Fibroblast of peridontal ligament (primary cell): Measurements from ENCODE around the gene JAML.

Source experiments
- DNase-seq: peaks from one replicate; pipeline ENCODE4 v3.0.0-alpha.2; 2010; ENCODE audit errors: extremely low read depth

Gene JAML

DNA sequence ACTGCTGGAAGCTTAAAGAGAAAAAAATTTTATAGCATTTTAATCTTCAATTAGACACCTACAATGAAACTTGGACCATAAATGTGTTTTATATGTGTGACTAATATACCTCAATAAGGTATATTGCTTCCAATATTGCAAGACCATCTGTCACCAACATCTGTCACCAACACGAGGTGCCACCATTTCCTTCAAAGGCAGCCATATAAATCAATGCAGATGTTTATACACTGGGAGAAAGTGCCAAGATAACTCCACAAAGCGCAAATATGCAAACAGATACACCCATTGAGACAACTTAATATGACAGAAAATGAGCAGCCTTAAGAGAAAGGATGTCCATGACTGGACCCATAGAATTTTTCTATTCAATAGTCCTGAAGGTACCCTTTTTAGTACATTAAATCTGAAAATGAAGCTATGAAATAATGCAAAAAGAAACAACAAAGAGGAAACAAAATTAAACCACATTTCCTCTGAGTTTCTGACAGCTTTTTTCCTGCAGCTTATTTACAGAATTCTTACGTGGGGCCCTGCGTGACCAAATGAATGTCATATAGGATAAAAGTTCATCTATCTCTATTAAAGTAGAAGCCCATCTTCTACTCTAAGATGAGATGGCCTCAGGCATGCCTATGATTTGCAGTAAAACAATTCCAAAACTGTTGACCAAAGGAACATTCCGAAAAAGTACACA lies 14.8 kb upstream of the JAML start:
- no peak for DNase-seq

DNA sequence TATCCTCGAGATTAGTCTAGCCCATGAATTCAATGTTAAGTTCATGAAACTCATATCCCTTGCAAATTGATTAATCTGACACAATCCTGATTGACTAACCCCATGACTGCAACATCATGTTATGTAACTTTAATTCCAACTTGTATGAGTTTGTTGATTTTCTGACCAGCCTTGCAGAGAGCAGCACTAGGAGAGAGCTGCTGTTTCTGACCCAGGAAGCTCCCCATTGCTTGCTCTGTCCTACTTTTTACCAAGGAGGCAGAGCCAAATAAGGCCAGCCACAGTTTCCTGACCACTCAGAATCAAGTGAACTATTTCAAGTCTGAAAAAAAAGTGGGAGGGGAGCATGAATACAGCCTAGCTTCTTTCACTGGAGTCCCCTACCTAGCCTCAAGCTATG lies 14.1 kb upstream of the JAML start:
- DNase-seq: no peak

DNA sequence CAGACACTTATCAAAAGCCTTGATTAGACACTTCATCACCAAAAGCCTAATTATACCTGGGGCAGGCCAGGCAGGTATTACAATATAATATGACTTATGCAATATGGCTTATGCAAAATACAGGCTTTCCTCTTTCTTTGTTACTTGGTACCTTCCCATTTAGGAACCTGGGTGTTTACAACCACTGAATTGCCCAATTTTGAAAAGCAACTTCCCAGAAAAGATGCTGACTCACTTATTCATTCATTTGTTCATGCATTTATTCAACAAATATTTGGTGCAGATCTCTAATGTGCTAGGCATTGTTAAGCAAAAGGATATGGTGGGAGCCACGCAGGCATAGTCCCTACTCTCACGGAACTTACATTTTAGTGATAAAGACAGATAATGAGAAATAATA lies 13.6 kb upstream of the JAML start:
- no peak for DNase-seq

DNA sequence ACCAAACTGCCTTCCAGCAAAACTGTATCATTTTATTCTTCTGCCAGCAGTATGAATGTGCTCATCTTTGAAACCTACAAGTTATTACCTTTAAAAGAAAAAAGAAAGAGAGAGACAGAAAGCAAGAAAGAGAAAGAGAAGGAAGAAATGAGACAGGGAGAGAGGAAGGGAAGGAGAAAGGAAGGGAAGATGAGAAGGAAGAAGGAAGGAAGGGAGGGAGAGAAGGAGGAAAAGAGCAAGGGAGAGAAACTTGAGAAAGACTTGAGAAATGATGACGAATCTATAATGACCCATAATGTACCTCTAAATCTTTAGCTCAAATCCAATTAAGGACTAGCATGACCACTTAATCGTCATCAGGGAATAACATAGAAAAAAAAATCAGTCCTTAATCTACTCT lies 11.4 kb upstream of the JAML start:
- DNase-seq: no peak

DNA sequence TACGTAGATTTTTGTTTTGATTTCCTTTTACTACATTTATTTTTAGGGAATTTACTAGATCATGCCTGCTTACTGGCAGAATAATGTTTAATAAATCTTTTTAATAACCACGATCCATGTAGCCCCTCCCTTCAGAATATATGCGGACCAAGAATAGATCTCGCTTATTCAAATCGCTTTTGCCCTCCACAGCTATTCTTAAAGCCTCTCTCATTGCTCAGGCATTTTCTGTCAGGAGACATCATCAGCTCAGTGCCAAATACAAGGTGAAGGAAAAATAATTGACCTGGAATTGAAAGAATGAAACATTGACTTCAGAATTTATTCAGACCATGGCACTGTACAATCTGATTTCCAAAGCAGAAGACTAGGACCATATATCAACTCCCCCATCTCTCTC lies 10.0 kb upstream of the JAML start:
- no peak for DNase-seq

DNA sequence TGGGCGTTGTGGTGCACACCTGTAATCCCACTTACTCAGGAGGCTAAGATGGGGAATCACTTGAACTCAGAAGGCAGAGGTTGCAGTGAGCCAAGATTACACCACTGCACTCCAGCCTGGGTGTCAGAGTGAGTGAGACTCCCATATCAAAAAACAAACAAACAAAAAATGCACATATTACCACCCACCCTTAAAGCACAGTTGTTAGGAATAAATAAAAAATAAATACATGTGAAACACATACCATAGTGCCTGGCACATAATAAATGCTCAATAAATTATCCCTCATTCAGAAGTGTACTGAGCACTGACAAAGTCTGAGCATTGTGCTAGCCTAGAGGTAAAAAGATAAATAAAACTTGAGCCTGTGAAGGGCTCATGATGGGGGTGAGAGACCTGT lies 9.0 kb upstream of the JAML start:
- DNase-seq: no peak

DNA sequence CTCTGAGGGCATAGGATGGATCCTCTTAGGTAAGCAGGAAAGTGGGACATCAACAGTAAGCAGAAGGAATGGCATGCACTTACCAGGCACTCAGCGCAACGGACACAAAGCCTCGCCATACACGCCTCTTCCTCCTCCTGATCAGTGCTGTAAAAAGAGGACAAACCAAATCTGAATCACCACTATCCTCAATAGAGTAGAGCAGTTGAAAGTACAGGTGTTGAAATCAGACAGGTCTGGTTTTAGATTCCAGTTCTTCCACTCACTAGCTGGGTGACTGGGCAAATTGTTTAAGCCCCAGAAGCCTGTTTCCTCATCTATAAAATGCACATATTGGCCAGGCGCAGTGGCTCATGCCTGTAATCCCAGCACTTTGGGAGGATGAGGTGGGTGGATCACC lies 8.6 kb upstream of the JAML start:
- DNase-seq: no peak

DNA sequence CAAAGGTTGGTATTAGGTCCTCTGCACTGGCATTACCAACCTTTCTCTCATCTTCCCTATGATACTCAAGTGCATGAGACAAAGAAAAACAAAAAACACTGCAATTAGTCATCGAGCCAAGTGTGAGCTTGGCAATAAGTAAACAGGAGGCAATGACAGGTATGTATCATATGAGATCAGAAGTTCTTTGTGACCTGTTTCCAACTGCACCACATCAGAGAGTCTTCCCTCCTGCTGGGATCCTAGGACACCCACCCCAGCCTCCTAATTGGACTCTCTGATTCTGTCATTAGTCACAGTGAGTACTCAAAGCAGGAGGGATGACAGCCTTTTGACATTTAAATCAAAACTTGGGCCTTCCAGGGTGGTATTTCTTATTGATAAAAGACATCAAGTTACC lies 7.8 kb upstream of the JAML start:
- no peak for DNase-seq

DNA sequence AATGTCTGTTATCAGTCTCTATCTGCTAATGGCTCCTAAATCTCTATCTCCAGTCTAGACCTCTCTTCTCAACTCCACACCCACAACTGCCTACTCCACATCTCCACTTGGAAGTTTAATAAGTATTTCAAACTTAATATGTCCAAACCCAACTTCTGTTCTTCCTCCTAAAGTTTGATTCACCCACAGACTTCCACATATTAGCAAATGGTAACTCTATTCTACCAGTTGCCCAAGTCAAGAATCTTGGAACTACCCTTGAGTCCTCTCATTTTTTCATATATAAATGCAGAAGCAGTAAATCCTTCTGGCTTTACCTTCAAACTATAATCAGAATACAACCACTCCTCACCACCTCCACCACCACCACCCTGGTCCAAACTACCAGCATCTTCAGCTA lies 6.7 kb upstream of the JAML start:
- DNase-seq: no peak

DNA sequence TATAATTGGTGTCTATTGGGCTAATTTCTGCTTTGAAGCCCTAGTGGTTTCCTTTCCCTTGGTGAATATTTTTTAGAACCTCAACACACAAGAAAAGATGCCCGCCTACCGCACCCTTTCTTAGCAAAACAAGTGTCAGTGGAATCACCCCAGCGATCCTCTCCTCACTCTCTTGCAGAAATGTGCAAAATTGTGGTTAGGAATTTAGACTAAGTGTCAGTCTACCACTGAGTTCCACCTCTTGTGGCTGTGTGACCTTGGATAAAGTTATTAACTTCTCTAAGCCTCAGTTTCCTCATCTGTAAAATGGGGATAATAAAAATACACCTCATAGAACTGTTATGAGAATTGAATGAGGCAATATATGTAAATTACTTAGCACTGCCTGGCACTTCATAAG lies 5.3 kb upstream of the JAML start:
- DNase-seq: no peak

DNA sequence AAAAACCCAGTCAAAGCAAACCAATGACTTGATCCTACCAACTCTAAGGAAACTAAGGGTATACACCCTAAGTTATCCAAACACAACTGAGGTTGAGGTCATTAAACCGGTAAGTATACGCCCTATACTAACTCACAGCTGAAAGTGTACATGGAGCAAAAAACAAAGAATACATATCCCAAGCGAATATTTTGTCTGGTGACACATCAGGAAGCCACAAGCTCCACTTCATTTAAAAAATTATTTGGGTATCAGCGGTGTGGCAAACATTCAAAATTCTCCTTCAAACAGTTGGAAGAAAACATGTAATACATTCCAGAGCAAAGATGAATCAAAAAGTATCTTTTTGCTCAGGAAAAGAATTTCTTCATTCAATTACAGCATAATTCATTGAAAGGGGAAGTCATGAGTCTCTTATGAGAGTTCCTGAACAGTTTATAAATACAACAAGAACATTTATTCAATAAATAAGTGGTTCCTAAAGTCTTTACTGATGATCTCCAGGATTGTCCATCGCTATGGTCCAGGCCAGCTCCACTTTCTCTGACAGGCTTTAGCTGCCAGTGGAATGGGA lies 4.5 kb upstream of the JAML start:
- no peak for DNase-seq

DNA sequence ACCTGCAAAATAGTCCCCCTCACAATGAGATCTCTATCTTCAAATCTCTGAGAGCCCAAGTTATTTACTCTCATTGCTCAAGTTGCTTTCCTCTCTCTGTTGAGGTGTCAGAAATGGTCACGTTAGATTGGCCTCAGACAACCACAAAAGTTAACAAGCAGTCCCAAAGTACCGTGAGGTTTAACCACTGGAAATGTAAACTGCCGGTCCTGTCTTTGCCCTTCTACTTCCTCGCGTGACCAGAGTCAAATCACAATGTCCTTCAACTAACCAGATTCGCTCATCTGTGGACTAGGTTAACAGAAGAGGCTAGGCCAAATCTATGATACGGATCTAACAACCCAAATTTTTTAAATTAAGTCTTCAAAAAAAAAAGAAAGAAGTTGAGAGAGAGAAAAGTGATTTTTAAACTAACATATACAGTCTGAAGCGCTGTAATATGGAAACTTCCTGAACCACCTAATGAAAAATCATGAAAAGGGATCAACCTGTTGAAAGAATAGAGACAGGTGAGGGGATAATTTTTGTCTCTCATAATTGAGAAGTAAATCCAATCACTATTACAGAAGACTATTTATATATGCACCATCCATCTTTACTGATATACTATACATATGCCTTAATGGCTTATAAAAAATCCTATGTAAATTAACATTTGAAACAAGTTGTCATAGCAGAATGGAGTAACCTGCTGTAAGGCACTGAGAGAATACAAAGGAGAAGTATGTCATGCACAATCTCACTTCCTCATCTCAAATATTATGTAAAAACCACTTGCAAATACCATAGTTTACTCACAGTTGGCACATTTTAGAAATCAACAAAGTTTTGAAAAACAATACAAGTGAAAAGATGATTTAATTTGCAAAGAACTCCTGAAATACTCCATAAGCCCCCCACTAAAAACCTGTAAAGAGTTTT lies 3.3 kb upstream of the JAML start:
- no peak for DNase-seq

DNA sequence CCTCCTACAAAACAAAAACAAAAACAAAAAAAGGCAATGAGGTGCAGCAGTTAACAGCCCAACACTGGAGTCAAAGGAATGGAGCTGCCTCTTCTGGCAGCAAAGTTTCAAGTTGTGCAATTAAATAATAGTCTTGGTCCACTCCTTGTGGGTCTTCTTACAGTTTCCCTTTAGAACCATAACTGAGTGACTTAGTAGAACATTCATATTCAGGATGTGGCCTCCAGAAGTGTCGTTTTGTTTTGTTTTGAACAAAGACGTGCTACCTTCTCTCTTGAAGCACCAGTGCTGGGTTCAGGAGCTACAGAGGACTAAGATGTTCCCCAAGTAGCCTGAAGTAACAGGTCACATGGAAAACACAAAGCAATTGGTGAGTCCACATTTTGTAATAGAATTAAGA lies 2.0 kb upstream of the JAML start:
- DNase-seq: no peak

DNA sequence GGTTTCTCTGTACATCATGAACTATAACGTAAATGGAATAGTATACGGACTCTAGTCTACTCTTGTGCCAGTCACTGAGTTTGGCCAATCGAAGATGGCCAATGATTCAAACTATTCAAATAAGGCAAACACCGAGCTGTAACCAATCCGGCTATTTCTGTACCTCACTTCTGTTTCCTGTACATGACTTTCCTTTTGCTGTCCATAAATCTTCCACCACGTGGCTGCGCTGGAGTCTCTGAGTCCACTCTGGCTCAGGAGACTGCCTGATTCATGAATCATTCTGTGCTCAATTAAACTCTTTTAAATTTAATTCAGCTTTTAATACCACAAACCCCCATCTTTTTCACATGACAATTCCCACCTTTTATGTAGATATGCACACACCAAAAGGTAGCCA lies 1.5 kb upstream of the JAML start:
- no peak for DNase-seq

DNA sequence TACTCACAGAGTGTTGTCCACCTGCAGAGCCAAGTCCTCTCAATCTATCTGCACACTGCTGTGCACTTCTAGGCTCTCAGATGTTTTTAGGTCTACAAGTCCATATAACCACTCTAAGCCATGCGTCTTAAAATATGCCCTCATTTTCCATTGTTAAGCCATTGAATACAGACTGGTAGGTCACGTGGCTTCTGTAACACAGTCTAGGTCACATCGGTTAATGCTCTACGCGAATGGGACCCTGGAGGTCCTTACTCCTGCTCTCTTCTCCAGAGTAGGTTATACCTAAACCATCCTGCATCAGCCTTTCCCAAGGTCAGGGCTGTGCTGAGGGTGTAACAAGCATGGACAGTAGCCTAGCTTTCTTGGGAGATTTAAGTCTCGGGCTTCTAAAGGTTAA lies 819 bp downstream of the JAML start:
- no peak for DNase-seq

DNA sequence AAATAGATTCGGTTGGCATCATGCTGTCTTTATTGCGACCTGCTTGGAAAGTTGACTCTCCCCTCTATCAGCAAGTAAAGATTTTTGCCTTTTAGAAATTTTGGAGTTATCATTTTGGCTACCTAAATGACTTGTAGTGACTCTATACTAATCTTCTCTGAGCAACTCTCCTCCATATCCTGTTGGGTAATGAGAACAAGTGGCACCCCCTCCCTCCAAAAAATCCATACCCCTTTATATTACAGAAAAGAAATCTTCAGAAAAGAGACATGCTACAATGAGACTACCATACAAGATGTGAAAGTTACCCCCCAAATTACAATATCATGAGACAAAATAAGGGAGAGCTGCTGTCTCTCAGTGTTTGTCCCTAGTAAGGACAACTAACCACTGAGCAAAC lies 1.2 kb downstream of the JAML start:
- no peak for DNase-seq

DNA sequence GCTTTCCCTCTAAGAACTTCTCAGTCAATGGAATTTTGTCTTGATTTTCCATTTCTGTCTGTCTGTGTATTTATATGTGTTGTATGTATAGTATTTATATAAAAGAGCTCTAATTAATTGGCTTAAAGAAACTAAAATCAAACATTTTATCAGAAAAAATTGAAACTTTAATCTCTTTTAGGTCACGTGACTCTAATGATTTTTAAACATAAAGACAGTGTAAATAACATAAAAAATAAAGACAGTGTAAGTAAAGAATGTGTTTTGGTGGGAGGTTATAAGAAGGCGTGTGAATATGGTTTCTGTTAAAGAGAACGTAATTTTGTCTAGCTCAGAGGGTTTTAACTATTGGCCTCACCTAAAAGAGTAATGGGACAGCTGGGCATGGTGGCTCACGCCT lies 2.4 kb downstream of the JAML start:
- DNase-seq: no peak

DNA sequence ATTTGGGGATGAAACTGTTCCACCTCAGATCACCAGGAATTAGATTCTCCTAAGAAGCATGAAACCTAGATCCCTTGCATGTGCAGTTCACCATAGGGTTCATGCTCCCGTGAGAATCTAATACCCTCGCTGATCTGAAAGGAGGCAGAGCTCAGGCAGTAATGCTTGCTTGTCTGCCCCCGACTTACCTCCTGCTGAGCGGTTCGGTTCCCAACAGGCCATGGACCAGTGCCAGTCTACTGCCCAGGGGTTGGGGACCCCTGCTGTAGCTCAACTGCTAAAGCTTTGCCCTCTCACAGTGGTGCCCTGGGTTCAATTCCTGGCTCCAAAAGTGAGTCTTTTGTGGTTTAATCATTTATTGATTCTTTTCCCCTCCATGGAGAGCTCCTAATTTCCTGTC lies 3.4 kb downstream of the JAML start:
- DNase-seq: no peak

DNA sequence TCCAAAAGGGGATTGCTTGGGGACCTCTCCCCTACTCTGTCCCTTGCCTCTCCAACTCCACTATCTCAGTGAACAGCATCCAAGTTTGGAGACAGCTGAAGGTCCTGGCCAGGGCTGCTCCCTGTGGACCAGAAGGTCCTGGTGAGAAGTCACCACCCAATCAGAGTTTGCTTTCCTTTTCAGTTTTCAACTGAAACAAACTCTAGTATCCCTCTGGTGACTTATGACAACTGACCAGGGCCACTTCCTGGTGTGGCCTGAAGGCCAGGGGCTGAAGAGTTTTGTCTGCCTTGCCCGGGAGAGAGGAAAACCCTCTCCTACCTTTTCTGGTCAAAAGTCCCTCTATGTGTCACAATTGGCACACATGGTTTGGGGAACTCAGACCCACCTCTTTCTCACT lies 5.1 kb downstream of the JAML start:
- no peak for DNase-seq

DNA sequence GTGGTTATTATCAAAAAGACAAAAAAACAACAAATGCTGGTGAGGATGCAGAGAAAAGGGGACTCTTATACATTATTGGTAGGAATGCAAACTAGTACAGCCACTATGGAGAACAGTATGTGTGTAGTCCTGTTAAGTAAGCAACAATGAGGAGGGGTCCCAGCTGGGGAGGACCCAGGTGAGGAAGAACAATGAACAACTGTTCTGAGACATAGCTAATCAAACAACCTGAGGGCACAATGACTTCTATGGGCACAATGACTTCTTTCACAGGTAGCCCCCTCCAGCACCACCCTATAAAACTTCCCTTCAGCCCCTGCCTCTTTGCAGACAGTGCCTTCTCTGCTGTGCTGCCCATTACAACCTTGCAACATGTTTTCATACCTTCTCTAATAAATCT lies 5.6 kb downstream of the JAML start:
- DNase-seq: no peak

DNA sequence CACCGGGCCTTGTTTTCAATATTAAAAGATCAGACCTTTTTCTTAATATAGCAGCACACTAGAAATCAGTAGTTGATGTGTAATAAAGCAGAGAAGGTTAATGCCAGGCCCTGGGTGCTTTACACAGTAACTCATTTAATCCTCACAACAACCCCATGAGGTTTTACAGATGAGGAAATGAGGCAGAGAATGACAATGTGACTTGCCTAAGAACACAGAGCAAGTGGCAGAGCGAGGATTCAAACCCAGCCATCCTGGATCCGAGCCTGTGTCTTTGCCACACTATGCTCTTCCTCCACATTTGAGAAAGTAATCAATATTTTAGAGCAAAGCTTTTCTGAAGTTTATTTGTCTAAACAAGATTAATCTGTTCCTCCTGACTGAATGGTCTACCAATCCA lies 7.2 kb downstream of the JAML start:
- no peak for DNase-seq

DNA sequence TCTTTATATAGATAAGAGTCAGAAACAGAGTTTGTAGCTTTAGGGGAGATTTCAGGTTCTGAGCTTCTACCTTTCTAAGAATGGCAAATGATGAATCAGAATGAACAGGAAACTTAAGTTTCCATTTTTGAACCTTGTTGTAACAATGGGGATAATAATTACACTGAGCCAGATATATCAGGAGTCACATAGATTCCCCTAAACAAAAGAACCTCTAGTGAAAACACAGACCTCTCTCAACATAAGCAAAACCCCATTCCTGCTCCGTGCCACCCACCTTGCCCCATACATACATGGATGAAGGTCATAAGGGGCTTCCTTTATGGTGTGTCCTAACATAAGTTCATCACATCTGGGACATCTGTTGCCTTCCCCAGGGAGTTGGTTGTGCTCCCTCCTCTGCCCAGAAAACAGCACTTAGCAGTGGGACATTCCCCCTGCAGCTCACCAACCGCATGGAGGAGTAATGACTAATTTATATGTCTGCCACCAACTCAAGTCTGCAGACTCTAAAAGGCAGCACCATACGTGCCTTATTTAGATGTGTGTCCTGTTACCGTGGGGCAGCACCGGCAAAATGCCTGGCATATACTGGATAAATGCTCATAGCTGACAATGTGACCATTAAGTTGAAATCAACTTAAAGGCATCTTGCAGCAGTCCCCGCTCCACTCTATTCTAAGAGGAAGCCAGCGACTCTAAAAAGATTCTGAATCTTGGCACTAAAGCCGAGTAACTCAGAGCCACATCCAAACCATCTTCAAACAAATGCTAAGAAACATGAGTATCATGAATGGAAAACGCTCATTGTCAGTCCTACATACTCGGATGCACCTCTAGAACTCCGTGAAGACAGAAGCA lies 8.0 kb downstream of the JAML start:
- no peak for DNase-seq
